MV-4-11 (cell line): Measurements from ENCODE around the gene TTC9C.
A peak's percentile ranks its signal among the peaks of the same experiment; 100 is the strongest.
"Not testable (repeated sequence)": the region's sequence is repeated elsewhere in the genome, so short reads cannot be mapped to it uniquely, and the experiment has no call there.

Source experiments
- DNase-seq: peaks from one replicate; lab custom pipeline; 2025; lab: John Stamatoyannopoulos, UW

Gene TTC9C

GRCh38 chr11:62728171-62728988 lies at the start of gene TTC9C:
Gene TTC9C, plus strand, starts transcription at chr11:62728486. Its CDS starts 363 bp downstream, at chr11:62728849.
- peak; percentile 88 for DNase-seq

DNA sequence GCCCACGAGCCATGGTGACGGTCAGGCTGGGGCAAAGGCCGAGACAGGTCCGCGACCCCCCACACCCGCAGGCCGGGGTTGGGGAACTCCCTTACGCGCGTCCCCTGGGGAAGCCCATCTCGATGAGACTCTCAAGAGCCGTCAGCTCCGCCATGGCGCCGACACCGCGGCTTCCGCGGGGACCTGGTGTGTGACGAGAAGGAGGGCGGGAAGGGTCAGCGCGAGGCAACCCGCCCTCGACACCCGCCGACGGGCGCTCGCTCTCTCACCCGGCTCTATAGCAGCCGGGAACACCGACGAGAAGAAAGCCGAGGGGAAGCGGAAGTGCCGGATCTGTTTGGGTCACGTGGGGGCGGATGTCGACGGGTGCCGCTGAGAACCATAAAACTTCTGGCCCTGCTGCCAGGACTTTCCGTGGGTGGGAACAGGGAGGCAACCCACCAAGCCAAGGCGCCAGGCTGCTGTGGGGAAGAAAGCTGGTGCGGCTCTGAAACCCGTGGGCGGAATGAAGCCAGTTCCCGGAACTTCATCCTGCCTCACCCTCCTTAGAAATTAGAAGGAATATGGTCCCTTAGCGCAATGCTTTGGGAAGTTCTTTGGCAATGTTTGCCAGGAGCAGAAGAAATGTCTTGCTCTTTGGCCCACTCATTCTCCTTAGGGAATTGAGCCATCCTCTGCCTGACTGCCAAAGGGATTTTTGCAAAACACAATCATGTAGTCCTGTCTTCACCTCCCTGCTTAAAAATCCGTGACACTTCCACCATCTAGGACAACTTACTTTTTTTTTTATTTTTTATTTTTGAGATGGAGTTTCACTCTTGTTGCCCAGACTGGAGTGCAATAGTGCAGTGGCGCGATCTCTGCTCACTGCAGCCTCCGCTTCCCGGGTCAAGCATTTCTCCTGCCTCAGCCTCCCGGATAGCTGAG lies 49.3 kb upstream of the TTC9C start, which contains the start of gene UBXN1:
Gene UBXN1 (minus strand): TSS at position 304 of the 927 bp plus-strand sequence. CDS start 150 bp downstream, at position 154.
- peak; percentile 84 for DNase-seq

DNA sequence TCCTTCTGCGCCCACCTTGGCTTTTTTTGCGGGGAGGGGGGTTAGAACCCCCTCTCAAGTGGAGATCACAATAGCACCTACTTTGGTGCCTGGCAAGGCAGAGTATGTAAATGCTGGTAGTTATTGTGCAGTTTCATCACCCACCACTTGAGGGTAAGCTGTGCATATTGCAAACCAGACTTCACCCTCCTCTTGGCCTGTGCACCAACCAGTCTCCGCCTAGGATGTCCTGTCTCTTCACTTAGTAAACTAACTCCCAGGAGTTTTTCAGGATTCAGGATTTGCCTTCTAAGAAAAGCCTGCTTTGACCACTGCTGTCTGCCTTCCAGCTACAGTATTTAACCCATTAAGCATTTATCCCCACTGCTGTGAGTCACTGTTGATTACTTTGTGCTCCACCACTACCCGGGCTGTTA lies 47.5 kb upstream of the TTC9C start:
- DNase-seq = peak; percentile 68

DNA sequence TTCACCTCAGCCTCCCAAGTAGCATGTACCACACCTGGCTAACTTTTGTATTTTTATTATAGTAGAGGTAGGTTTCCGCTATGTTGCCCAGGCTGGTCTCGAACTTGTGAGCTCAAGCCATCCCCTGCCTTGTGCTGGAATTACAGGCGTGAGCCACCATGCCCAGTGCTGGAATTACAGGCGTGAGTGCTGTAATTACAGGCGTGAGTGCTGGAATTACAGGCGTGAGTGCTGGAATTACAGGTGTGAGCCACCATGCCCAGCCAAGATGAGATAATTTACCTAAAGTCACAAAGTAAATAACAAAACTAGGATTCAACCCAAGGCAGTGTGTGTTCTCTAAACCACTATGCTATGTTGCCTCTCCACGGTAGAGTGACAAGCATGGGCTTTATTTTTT lies 45.8 kb upstream of the TTC9C start:
- no peak for DNase-seq

DNA sequence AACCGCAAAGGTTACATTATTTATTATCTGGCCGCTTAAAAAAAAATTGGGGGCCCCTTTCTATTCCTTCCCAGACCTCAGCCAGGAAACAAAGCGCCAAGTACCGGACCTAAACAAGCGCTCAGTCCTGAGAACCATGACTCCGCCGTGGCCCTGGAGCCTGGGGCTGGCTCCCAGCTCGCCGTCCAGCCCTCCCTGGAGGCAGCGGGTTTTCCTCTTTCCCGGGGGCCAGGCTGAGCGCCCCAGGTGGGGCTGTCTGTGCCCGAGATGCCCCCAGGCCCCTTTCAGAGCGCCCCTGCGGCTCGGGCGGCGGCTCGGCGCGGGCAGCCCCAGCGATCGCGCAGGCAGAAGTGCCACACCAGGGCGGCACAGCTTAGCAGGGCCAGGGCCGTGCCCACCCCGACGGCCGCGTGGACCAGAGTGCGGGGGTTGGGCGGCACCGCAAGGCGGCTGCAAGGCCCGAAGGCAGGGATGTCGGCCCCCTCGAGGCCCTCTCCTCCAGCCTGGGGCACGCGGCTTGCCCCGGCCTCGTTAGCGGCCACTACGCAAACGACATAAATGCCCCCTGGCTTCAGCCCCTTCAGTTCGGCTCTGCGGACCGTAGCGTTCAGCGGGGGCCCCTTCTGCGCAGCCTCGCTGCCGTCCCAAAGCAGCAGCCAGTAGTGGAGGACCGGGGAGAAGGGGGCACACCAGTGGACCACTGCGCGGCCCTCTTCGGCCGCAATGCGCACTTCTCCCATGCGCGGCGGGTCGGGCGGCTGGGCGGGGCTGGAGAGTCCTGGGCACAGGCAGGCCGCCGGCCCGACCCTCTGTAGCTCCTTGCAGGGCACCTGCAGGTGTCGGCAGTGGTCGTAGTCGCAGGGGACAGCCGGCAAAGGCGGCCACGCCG lies 40.5 kb upstream of the TTC9C start:
- no peak for DNase-seq

GRCh38 chr11:62688491-62688890 lies 39.8 kb upstream of the TTC9C start:
- no peak for DNase-seq

DNA sequence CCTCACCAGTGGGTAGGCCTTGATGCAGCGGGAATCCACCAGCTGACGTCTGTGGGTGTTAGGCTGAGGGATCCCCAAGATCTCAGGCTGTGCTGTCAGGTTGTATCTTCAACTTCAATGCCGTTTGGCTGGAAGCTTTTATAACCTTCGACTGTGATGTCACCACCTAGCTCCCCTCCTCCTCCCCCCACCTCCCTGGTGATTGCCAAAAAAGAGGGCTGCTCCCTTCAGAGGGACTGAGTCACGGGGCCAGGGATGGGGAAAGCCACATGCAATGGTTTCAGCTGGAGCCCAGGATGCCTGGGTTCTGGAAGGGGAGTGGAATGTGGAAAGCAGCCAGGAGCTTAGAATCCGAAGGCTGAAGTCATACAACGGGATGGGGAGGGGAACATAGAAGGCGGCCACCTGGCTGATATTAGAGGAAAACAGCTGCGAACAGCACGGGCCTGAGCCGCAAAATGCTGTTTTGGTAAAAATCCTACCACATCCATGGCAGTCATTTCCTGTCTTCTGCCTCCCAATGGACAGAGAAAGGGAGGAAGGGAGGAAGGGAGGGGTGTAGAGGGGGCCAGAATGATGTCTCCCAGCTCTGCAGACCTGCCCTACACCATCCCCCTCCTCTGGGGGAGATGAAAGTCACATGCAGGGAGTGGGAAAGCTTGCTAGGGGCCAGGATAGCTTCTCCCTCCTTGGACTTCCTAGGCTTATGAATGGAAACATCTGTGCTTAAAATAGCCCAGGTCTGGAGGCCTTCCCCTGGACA lies 38.7 kb upstream of the TTC9C start, which contains the start of gene LRRN4CL:
Gene LRRN4CL (minus strand): TSS at position 110 of the 763 bp plus-strand sequence. CDS start 1,022 bp downstream, outside the sequence.
- no peak for DNase-seq

- not testable (repeated sequence) for DNase-seq
Observed at GRCh38 chr11:62693624-62694023, 34.7 kb upstream of the TTC9C start.

DNA sequence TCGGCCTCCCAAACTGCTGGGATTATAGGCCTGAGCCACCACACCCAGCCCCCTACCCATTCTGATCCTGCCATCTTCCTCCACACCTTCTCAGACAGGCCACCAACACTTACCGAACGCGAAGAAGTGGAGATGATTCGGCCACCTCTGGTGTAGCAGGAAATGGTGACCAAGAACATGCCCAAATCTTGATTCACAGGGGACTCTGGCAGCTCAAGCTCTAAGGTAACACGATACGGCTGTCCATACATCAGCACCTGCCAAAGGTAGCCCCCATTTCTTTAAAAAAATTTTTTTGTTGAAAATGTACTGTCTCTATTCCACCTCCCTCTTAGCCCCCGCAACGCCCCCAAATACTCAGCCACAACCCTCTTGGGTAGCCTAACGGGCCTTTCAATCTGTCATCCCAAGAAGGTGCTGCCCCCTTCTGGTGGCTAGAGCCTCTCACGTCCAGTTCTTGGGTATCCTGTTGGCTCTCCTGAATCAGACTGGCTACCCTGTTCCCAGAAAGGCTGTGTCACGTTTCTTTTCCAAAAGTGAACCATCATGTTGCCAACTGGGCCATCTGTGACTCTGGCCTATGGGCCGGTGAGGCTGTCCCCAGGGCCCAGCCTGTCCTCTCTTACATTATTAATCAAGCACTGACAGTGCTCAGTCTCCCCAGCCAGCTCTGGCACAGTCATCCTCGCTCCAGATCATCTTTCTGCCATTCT lies 33.7 kb upstream of the TTC9C start:
- DNase-seq = peak; percentile 46

DNA sequence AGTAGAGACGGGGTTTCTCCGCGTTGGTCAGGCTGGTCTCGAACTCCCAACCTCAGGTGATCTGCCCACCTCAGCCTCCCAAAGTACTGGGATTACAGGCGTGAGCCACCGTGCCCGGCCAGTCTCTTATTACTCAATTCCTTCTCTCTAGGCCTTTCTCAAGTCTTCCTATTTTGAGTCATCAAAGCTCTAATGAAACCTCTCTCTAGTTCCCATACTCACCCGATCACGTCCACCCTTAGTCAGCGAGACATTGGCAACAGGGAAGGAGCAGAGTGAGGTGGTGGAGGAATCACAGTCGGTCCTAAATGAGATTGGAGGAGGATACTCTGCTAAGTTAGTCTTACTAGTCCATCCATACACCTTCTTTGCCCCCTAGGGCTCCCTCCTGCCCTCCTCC lies 26.0 kb upstream of the TTC9C start:
- DNase-seq = peak; percentile 16

DNA sequence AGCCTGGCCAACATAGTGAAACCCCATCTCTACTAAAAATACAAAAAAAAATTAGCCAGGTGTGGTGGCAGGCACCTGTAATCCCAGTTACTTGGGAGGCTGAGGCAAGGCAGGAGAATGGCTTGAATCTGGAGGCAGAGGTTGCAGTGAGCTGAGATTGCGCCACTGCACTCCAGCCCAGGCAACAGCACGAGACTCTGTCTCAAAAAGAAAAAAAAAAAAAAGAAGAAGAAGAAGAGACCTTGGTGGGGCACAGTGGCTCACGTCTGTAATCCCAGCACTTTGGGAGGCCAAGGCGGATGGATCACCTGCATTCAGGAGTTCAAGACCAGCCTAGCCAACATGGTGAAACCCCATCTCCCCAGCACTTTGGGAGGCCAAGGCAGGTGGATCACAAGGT lies 24.4 kb upstream of the TTC9C start:
- DNase-seq = peak; percentile 3

DNA sequence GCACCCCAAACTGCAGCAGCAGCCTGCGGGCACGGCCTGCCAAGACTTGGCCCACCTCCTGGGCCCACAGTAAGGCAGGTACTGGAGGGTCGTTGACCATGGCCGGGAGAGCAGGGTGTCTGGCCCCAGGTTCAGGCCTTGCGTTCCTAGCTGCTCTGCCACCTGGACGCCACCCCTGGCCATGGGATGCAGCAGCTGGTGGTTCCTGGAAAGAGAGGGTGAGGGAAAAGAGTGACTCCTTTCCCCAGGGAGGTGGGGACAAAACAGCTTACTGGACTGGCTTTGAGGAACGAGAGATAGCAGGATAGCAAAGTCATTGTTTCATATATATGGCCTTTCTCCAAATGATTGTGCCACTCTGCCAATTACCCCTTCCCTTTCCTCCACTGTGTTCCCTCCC lies 22.9 kb upstream of the TTC9C start:
- no peak for DNase-seq

DNA sequence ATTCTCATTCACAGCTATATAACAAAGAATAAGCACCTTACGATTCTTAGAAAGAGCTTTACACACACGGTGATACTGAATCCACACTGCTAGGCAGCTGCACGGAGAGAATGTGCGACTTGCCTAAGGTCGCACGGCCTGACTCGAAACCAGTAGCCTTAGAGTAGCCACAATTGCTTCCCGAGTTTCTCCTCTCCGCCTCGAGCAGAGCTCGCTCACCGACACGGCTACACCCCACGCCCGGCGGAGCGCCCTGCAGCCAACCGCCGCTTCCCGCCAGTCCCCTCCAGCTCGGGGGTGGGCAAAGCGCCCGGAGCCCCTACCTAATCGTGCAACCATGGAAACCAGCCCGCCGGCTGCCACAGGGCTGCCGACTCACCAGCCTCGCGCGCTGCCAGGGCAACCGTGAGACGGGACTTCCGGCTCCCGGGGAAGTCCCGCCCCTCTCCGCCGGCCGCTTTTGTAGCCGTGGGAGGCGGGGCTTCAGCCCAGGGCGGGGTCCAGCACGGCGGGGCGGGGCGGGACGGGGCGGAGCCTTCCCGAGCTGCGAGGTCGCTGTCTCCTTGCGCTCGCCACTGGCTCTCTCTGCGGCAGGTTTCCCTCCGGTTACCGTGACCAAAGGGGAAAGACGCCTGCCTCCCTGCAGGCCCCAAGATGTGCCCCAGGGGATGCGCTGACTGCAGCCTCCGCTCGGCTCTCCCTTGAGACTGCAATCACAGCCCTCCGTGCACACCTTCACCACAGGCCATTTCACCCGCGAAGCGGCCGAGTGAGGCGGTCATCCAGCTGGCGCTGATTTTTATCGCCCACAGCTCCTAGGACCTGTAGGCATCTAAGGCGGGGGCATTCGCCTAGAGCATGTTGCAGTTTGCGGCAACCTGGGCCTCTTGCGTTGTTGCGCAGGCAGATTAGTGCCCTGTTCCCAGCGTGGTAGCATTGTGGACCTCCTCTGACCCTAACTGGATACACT lies 22.1 kb upstream of the TTC9C start:
- DNase-seq = peak; percentile 86

GRCh38 chr11:62706850-62707247 lies 21.4 kb upstream of the TTC9C start:
- DNase-seq = no peak

- peak; percentile 2 for DNase-seq
Observed at GRCh38 chr11:62707277-62707861, 20.9 kb upstream of the TTC9C start, which contains the start of the genes BSCL2 and GNG3. Gene BSCL2, minus strand, starts transcription at chr11:62707424. Its CDS starts 229 bp downstream, at chr11:62707195. Gene GNG3, plus strand, starts transcription at chr11:62707676. Its CDS starts 620 bp downstream, at chr11:62708296.

DNA sequence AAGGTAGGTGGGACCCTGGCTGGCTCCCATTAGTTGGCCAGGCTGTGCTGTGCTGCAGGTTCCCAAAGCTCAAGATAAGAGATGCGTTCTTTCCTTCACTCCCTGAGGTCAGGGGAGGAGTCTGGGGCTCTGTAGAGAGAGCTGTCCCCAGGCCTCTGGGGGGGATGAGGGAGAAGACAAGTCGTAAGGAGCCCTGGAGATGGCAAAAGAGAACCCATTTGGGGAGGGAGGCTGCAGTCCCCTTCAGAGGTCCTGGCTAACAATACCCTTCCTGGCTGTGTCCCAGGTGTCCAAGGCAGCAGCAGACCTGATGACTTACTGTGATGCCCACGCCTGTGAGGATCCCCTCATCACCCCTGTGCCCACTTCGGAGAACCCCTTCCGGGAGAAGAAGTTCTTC lies 19.9 kb upstream of the TTC9C start:
- DNase-seq = no peak

GRCh38 chr11:62708793-62709192 lies 19.5 kb upstream of the TTC9C start:
- no peak for DNase-seq
